Peyer's patch (tissue), 4 donors: ENCODE measurements around the gene SKIC8. TPM values are rescaled to one million over a fixed set of nuclear protein-coding genes. Genes with fewer than 3 reads are reported as not detected.

Source experiments
- DNase-seq, 3 donors: peaks; one replicate each; pipeline ENCODE4 v3.0.0-alpha.2; 2017 to 2019
- H3K27ac ChIP-seq, 4 donors: fragments of 200-600 bp; sonication (generic); one replicate each; pipeline ENCODE4 v1.5.1; 2016 to 2019
- H3K27me3 ChIP-seq, 2 donors: fragments of 200-600 bp; sonication (generic); one replicate each; pipeline ENCODE4 v1.5.1; 2019
- H3K36me3 ChIP-seq, 3 donors: fragments of 200-600 bp; sonication (generic); one replicate each; pipeline ENCODE4 v1.5.1; 2016 to 2019
- H3K4me1 ChIP-seq, 4 donors: fragments of 200-600 bp; sonication (generic); one replicate each; pipeline ENCODE4 v1.5.1; 2016 to 2019
- H3K4me3 ChIP-seq, 4 donors: fragments of 200-600 bp; sonication (generic); 1 replicate in 3 of 4; 2 replicates in 1 of 4; pipeline ENCODE4 v1.5.1; 2016 to 2019; ENCODE audit warnings: mild to moderate bottlenecking in 1 of 4
- H3K9me3 ChIP-seq, 4 donors: fragments of 200-600 bp; sonication (generic); one replicate each; pipeline ENCODE4 v1.5.1; 2016 to 2019; ENCODE audit warnings: mild to moderate bottlenecking in 1 of 4
- POLR2A ChIP-seq, 2 donors: fragments of 450-650 bp; IDR thresholded peaks; one replicate each; pipeline ENCODE4 v1.5.1; 2017; ENCODE audit warnings: antibody characterized with exemption in 2 of 2, mild to moderate bottlenecking in 2 of 2, moderate library complexity in 2 of 2
- total RNA-seq, 4 donors: library from RNA; depleted of rRNA; stranded (reverse); fragments of >200 nt; gene quantifications; one replicate each; pipeline ENCODE4 v1.1.0, GENCODE V29; 2016
- TF ChIP-seq, protein P1 (sequence below), 6 experiments: fragments of 450-650 bp in 4 of 6; fragments of 200-600 bp in 2 of 6; sonication (generic) in 1 of 6; IDR thresholded peaks; one replicate each; pipeline ENCODE4 v1.5.1; 2017 to 2019; ENCODE audit warnings: antibody characterized with exemption in 6 of 6, mild to moderate bottlenecking in 3 of 6, moderate library complexity in 1 of 6

SKIC8 gene
- total RNA-seq, 4 donors from 2014 or later = 23.7 to 46.2 (median 43.7) TPM

DNA sequence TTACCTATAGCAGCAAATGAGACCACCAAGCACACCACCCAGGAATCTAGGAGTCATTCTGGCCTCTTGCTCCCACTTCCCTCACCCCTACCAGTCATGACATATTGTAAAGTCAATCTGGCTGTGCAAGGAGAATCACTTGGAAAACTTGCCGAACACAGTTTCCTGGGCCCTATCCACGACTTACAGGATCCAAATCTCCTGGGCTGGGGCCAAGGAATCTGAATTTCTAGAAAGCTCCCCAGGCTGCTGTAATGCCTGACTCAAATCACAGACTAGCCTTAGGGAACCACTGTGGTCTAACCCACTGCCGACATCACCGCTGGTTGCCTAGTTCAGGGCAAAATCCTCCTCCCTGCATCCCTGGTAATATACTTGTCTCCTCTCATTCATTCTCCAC is 36.6 kb upstream of the SKIC8 start:
- TF ChIP-seq, protein P1, sequence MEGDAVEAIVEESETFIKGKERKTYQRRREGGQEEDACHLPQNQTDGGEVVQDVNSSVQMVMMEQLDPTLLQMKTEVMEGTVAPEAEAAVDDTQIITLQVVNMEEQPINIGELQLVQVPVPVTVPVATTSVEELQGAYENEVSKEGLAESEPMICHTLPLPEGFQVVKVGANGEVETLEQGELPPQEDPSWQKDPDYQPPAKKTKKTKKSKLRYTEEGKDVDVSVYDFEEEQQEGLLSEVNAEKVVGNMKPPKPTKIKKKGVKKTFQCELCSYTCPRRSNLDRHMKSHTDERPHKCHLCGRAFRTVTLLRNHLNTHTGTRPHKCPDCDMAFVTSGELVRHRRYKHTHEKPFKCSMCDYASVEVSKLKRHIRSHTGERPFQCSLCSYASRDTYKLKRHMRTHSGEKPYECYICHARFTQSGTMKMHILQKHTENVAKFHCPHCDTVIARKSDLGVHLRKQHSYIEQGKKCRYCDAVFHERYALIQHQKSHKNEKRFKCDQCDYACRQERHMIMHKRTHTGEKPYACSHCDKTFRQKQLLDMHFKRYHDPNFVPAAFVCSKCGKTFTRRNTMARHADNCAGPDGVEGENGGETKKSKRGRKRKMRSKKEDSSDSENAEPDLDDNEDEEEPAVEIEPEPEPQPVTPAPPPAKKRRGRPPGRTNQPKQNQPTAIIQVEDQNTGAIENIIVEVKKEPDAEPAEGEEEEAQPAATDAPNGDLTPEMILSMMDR (IDR thresholded peaks at IDR 0.05) = no peak
- no peak for TF ChIP-seq POLR2A (IDR thresholded peaks at IDR 0.05)
- DNase-seq = no peak
- H3K27me3 ChIP-seq = peaks cover 0 to 8% of the 10 kb centered on the region in 2 donors
- H3K27ac ChIP-seq = no peak overlapping the region
- no peaks in the 10 kb centered on the region for H3K36me3 ChIP-seq
- H3K9me3 ChIP-seq = no peaks in the 10 kb centered on the region
- H3K4me3 ChIP-seq = no peak overlapping the region
- peaks cover 0 to 11% (median 0%) of the 10 kb centered on the region in 4 donors for H3K4me1 ChIP-seq

DNA sequence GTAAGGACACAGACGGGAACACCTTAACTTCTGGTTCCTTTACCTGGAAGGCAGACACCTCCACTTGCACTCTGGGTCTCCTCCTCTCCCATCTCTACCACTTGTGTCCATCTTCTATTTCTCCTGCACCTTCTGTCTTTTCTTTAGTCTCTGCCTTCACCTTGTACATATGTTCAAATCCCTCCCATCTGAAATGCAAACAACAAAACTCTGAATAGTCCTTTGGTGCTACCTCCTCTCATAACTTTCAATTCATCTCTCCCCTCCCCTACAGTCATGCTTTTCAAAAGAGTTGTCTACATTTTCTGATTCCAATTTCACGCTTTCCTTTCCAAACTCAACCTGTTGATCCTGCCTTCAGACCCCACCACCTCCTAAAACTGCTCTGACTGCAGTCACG is 35.4 kb upstream of the SKIC8 start:
- no peak for DNase-seq
- no peaks in the 10 kb centered on the region for H3K36me3 ChIP-seq
- TF ChIP-seq POLR2A (IDR thresholded peaks at IDR 0.05) = no peak
- TF ChIP-seq, protein P1 (IDR thresholded peaks at IDR 0.05) = no peak
- no peak overlapping the region for H3K4me3 ChIP-seq
- peaks cover 0 to under 1% (median 0%) of the 10 kb centered on the region in 4 donors for H3K4me1 ChIP-seq
- H3K27me3 ChIP-seq = peaks cover 0 to under 1% of the 10 kb centered on the region in 2 donors
- no peaks in the 10 kb centered on the region for H3K9me3 ChIP-seq
- no peak overlapping the region for H3K27ac ChIP-seq

GRCh38 chr15:78329625-78330024 is 30.2 kb upstream of the SKIC8 start:
- no peaks in the 10 kb centered on the region for H3K27me3 ChIP-seq
- no peak for DNase-seq
- no peaks in the 10 kb centered on the region for H3K4me1 ChIP-seq
- no peaks in the 10 kb centered on the region for H3K9me3 ChIP-seq
- no peaks in the 10 kb centered on the region for H3K36me3 ChIP-seq
- TF ChIP-seq, protein P1 (IDR thresholded peaks at IDR 0.05) = no peak
- TF ChIP-seq POLR2A (IDR thresholded peaks at IDR 0.05) = no peak
- H3K4me3 ChIP-seq = no peak overlapping the region
- H3K27ac ChIP-seq = no peak overlapping the region

DNA sequence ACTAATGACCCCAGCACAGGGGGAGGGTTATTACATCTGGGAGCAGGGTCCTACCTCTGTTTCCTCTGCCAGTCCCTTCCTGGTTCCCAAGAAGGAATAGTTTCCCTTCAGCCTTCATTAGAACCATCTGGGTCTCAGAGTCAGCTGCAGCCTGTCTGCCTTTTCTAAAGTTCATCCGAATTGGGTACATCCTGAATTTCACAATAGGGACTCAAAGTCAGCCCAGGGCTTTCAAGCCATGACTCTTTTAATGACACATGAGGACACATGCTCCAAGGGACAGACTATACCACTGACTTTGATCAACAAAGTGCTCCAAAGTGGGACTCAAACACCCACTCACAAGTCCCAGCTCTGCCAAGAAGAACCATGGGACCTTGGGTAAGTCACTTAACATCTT is 28.1 kb upstream of the SKIC8 start:
- Histone ChIP-seq H3K27ac (no peak overlapping the region), H3K36me3 (no peaks in the 10 kb centered on the region), H3K27me3 (no peaks in the 10 kb centered on the region), H3K4me1 (no peaks in the 10 kb centered on the region), H3K9me3 (no peaks in the 10 kb centered on the region), H3K4me3 (no peak overlapping the region)
- TF ChIP-seq, protein P1 (IDR thresholded peaks at IDR 0.05) = no peak
- TF ChIP-seq POLR2A (IDR thresholded peaks at IDR 0.05) = no peak
- no peak for DNase-seq

DNA sequence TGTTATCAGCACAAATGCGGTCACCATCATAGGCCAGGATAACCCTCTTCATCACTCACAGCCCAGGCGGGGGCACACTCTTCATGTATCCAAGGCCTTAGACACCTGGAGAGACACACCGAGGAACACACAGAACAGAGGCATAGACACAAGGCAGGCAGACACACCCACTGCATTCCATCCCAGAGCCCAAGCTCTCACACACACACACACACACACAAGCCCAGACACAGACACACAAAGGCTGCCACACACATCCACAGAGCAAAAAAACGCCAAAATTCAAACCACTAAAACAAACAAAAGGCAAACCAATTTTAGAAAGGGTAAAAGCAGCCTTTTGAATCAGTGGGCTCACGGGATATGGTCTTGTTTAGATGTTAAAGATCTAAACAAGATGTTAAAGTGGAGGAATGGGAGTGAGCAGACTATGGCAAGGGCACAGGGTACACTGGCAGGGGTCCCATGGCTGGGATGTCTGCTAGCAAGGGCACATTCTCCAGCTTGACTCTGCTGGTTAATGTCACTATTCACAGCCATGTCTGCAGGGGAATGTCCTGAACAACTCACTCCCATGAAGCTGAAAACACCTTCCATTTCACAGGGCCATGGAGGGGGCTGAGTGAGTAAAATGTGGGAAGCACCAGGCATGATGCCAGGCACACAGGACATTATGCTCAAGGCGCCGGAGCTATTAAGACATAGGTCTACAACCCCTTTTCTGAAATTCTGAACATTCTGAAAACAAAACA is 25.9 kb upstream of the SKIC8 start:
- no peak overlapping the region for H3K4me3 ChIP-seq
- no peak for TF ChIP-seq POLR2A (IDR thresholded peaks at IDR 0.05)
- TF ChIP-seq, protein P1 (IDR thresholded peaks at IDR 0.05) = no peak
- H3K27me3 ChIP-seq = no peaks in the 10 kb centered on the region
- DNase-seq = no peak
- H3K9me3 ChIP-seq = no peaks in the 10 kb centered on the region
- no peak overlapping the region for H3K27ac ChIP-seq
- H3K4me1 ChIP-seq = no peaks in the 10 kb centered on the region
- no peaks in the 10 kb centered on the region for H3K36me3 ChIP-seq
